ENCODE data around the gene PKP2. TPM values are rescaled to one million over a fixed set of nuclear protein-coding genes. Genes with fewer than 3 reads are reported as not detected.
A peak's percentile ranks its signal among the peaks of the same experiment; 100 is the strongest.

PKP2 gene
- total and polyA plus RNA-seq, 2 experiments from 2014 or later: 0.21 to 0.22 TPM

DNA sequence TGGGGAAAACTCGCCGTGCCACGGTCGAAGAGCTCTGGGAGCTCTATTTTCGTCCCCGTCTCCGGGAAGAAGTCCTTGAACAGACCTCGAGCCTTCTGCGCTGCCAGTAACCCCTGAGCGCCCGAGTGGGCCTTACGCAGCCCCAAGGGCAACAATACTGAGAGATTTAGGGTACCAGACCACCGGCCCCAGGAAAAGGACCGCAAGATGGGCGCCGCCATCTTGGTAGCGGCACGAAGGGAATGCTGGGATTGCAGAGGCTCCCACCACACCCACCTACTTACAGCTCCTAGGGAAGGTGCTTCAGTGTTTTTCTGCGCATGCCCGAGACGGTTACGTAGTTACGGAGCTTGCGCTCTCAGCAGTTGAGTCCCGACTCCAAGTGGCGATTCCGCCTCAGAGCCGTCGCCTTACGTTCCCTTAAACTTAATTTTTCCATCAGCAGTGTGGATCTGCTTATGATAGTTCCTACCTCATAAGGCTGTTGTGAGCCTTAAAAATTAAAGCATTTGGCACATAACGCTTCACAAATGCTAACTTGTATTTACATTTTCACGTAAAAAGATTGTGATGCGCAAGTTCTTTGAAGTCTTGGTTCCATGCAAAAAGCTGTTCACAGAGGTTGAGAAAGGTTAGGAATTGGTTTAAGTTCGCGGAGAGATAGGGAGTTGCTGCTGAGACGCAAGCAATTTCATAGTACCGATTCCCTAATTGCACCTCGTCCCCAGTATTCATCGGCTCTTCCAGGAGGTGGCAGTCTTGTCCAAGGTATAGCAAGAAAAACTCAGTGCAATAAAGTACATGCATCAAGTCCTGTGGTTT, 140.7 kb downstream of the PKP2 start, which contains the start of gene YARS2:
TSS of gene YARS2 (minus strand) at position 244 of the 822 bp plus-strand sequence. CDS start at position 221, 23 bp downstream.
- in situ Hi-C loops (cut with MboI): loop anchor here (25.0 kb wide), 1 partner anchor 681 kb away; the partner anchor contains the start of gene SYT10

DNA sequence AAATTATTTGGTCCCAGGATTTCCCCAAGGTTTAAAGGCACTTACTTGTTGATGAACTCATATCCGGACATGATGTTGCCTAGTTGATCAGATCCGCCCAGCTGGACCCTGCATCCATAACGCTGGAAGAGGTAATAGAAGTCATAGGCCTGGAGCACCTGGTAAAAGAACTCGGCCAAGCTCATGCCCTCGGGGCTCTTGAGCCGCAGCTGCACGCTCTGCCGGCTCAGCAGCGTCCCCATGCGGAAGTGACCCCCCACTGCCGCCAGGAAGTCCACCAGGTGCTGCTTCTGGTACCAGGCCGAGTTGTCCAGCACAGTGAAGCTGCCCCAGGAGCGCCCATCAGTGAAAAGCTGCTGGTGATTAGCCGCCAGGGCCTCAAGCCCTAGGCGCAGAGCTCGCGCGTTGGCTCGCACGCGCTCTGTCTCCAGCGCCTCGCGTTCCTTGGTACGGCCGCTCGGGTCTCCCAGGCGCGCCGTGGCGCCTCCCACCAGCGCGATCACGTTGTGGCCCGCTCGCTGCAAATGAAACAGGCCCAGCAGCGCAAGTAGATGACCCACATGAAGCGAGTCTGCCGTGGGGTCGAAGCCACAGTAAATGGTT, 141.4 kb downstream of the PKP2 start:
- Histone ChIP-seq H3K27me3 (replicated peaks; ENCODE audit: insufficient read depth) (no peaks in the 10 kb centered on the region), H3K4me3 (peak overlapping the region; percentile 99), H2AFZ (peak overlapping the region; percentile 100), H3K4me2 (ENCODE audit: unreplicated experiment) (peak overlapping the region; percentile 100), H3K27ac (peak overlapping the region; percentile 94), H3K9ac (peak overlapping the region; percentile 97), H3F3A (ENCODE audit: insufficient read depth) (peaks cover 10% of the 10 kb centered on the region), H4K20me1 (ENCODE audit: insufficient read depth) (no peaks in the 10 kb centered on the region), H3K9me2 (ENCODE audit: insufficient read depth) (no peaks in the 10 kb centered on the region), H3K36me3 (ENCODE audit: low read depth) (peaks cover 21% of the 10 kb centered on the region), H3K79me2 (ENCODE audit: insufficient read depth) (peaks cover 35% of the 10 kb centered on the region), H3K9me3 (ENCODE audit: low read depth) (no peaks in the 10 kb centered on the region), H3K4me1 (ENCODE audit: insufficient read depth) (peaks cover 16% of the 10 kb centered on the region; the same call in 1 of the 2 replicates)
- 0 to 2% methylated on average over 31 to 40 of the region's 40 CpGs for WGBS, 2 experiments (ENCODE audit: low coverage in 1 of 2, low lambda C conversion rate in 2 of 2, missing lambda C conversion rate in 2 of 2)
- in situ Hi-C loops (cut with MboI): loop anchor here (25.0 kb wide), 1 partner anchor 682 kb away; the partner anchor contains the start of gene SYT10
- TF ChIP-seq EZH2 (IDR thresholded peaks at IDR 0.05; ENCODE audit: insufficient read depth, poor library complexity, severe bottlenecking) (no peak), EZH2phosphoT487 (IDR thresholded peaks at IDR 0.05; ENCODE audit: insufficient read depth, low read depth) (no peak)
- peak; percentile 89 for DNase-seq

More for the DNA sequence above, 140.7 kb downstream of the PKP2 start, which contains the start of gene YARS2:
- peak within 1 kb of the TSS; percentile 99 for H3K4me3 ChIP-seq
- 0 to 1% methylated on average over 35 to 39 of the region's 39 CpGs for WGBS, 2 experiments (ENCODE audit: low coverage in 1 of 2, low lambda C conversion rate in 2 of 2, missing lambda C conversion rate in 2 of 2)
- peak within 1 kb of the TSS; percentile 100 for H2AFZ ChIP-seq
- peak within 1 kb of the TSS; percentile 97 for H3K9ac ChIP-seq
- H3K27me3 ChIP-seq (replicated peaks; ENCODE audit: insufficient read depth): no peaks in the 10 kb centered on the region
- H3F3A ChIP-seq (ENCODE audit: insufficient read depth): peaks cover 10% of the 10 kb centered on the region
- peak within 1 kb of the TSS; percentile 94 for H3K27ac ChIP-seq
- peak within 1 kb of the TSS; percentile 100 for H3K4me2 ChIP-seq (ENCODE audit: unreplicated experiment)
- peaks cover 15% of the 10 kb centered on the region for H3K36me3 ChIP-seq (ENCODE audit: low read depth)
- TF ChIP-seq EZH2 (IDR thresholded peaks at IDR 0.05; ENCODE audit: insufficient read depth, poor library complexity, severe bottlenecking) (no peak), EZH2phosphoT487 (IDR thresholded peaks at IDR 0.05; ENCODE audit: insufficient read depth, low read depth) (no peak)
- H3K9me2 ChIP-seq (ENCODE audit: insufficient read depth): no peaks in the 10 kb centered on the region
- peaks cover 16% of the 10 kb centered on the region; the same call in 1 of the 2 replicates for H3K4me1 ChIP-seq (ENCODE audit: insufficient read depth)
- H3K9me3 ChIP-seq (ENCODE audit: low read depth): no peaks in the 10 kb centered on the region
- H3K79me2 ChIP-seq (ENCODE audit: insufficient read depth): peaks cover 35% of the 10 kb centered on the region
- DNase-seq: peak; percentile 99
- no peaks in the 10 kb centered on the region for H4K20me1 ChIP-seq (ENCODE audit: insufficient read depth)

DNA sequence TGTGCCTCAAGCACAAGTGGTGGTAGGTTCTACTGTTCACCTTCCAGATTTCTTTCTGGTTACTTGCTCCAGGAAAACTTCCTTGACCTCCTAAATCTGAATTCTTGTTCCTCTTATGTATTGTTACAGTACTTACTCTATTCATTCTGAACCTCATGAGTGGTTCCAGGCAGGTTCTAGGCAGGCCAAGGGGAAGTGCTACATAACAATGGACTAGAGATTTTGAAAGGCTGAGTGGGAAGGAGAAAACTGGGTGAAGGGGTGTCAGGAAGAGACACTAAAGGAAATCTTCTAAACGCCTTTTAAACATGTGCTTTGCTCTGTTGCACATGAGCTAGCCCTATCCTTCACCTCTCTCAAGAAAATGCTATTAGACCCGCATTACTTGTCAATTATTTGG, 142.5 kb downstream of the PKP2 start:
- no peaks in the 10 kb centered on the region for H3K27me3 ChIP-seq (replicated peaks; ENCODE audit: insufficient read depth)
- peak overlapping the region; percentile 100 for H3K4me2 ChIP-seq (ENCODE audit: unreplicated experiment)
- no peaks in the 10 kb centered on the region for H4K20me1 ChIP-seq (ENCODE audit: insufficient read depth)
- H3K27ac ChIP-seq: peak overlapping the region; percentile 94
- peaks cover 10% of the 10 kb centered on the region for H3F3A ChIP-seq (ENCODE audit: insufficient read depth)
- H3K9ac ChIP-seq: peak overlapping the region; percentile 97
- in situ Hi-C loops (cut with MboI): loop anchor here (25.0 kb wide), 1 partner anchor 683 kb away; the partner anchor contains the start of gene SYT10
- no peak for TF ChIP-seq EZH2phosphoT487 (IDR thresholded peaks at IDR 0.05; ENCODE audit: insufficient read depth, low read depth)
- no peak for TF ChIP-seq EZH2 (IDR thresholded peaks at IDR 0.05; ENCODE audit: insufficient read depth, poor library complexity, severe bottlenecking)
- peak; percentile 21 for DNase-seq
- H3K36me3 ChIP-seq (ENCODE audit: low read depth): peaks cover 31% of the 10 kb centered on the region
- H3K4me1 ChIP-seq (ENCODE audit: insufficient read depth): peaks cover 16% of the 10 kb centered on the region; the same call in 1 of the 2 replicates
- no peaks in the 10 kb centered on the region for H3K9me3 ChIP-seq (ENCODE audit: low read depth)
- H3K4me3 ChIP-seq: peak overlapping the region; percentile 99
- WGBS, 2 experiments (ENCODE audit: low coverage in 1 of 2, low lambda C conversion rate in 2 of 2, missing lambda C conversion rate in 2 of 2): 18 to 27% methylated on average over 2 of the region's 2 CpGs
- H3K79me2 ChIP-seq (ENCODE audit: insufficient read depth): peaks cover 35% of the 10 kb centered on the region
- H3K9me2 ChIP-seq (ENCODE audit: insufficient read depth): no peaks in the 10 kb centered on the region
- peak overlapping the region; percentile 100; the same call in 1 of the 2 replicates for H2AFZ ChIP-seq

DNA sequence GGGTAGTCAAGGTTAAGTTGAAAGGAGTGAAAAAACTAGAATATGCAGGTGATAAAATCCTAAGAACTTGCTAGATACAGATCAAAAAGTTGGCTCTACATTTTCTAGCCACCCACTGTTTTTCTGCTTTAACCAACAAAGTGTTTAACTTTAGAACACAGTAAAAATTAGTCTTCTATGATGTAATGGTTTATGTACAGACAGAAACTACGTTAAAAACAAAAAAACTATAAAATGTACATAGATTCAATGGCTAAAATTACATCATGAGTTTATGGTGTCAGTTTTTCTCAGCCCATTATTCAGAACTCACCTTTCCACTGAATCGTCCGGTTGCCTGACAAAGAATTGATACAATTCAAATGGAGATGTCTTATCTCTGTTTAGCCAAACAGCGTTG, 143.0 kb downstream of the PKP2 start:
- H3K4me3 ChIP-seq: peak overlapping the region; percentile 99; the same call in 1 of the 2 replicates
- H2AFZ ChIP-seq: no peak overlapping the region
- no peaks in the 10 kb centered on the region for H3K9me3 ChIP-seq (ENCODE audit: low read depth)
- peaks cover 36% of the 10 kb centered on the region for H3K36me3 ChIP-seq (ENCODE audit: low read depth)
- peaks cover 35% of the 10 kb centered on the region for H3K79me2 ChIP-seq (ENCODE audit: insufficient read depth)
- H3K4me2 ChIP-seq (ENCODE audit: unreplicated experiment): peak overlapping the region; percentile 100
- H3K27me3 ChIP-seq (replicated peaks; ENCODE audit: insufficient read depth): no peaks in the 10 kb centered on the region
- in situ Hi-C loops (cut with MboI): loop anchor here (25.0 kb wide), 1 partner anchor 684 kb away; the partner anchor contains the start of gene SYT10
- no peak for DNase-seq
- no peaks in the 10 kb centered on the region for H3K9me2 ChIP-seq (ENCODE audit: insufficient read depth)
- no peak for TF ChIP-seq EZH2 (IDR thresholded peaks at IDR 0.05; ENCODE audit: insufficient read depth, poor library complexity, severe bottlenecking)
- peak overlapping the region; percentile 97; the same call in 1 of the 2 replicates for H3K9ac ChIP-seq
- no peaks in the 10 kb centered on the region for H4K20me1 ChIP-seq (ENCODE audit: insufficient read depth)
- no peak overlapping the region for H3K27ac ChIP-seq
- peaks cover 10% of the 10 kb centered on the region for H3F3A ChIP-seq (ENCODE audit: insufficient read depth)
- peaks cover 16% of the 10 kb centered on the region; the same call in 1 of the 2 replicates for H3K4me1 ChIP-seq (ENCODE audit: insufficient read depth)
- 79 to 86% methylated on average over 4 of the region's 4 CpGs for WGBS, 2 experiments (ENCODE audit: low coverage in 1 of 2, low lambda C conversion rate in 2 of 2, missing lambda C conversion rate in 2 of 2)
